SK-N-SH treated with all-trans-retinoic acid at 6 μM for 48 hours (cell line): Measurements from ENCODE around the gene CHMP3.

ENCODE experiments used
- ATAC-seq: fragments of 200-7000 bp; cut with Tn5 transposase; 3 replicates; pipeline ENCODE4 v1.9.1; 2020; ENCODE audit warnings: mild to moderate bottlenecking, moderate library complexity
- ARNTL ChIP-seq: fragments of 450-650 bp; formaldehyde crosslinking; IDR thresholded peaks from 2 replicates; pipeline ENCODE4 v1.5.0; 2020; ENCODE audit warnings: low read depth, mild to moderate bottlenecking, moderate library complexity, borderline replicate concordance
- BACH2 ChIP-seq: fragments of 250-450 bp; sonication (Bioruptor Pico); IDR thresholded peaks from 2 replicates; pipeline ENCODE4 v1.9.0; 2021; ENCODE audit warnings: mild to moderate bottlenecking, borderline replicate concordance
- CSDC2 ChIP-seq: fragments of 250-450 bp; sonication (Bioruptor Pico); IDR thresholded peaks from 2 replicates; pipeline ENCODE4 v1.5.0; 2020; ENCODE audit warnings: mild to moderate bottlenecking, moderate library complexity
- CSRNP3 ChIP-seq: fragments of 250-450 bp; sonication (Bioruptor Pico); IDR thresholded peaks from 2 replicates; pipeline ENCODE4 v1.5.1; 2021; ENCODE audit warnings: mild to moderate bottlenecking, moderate library complexity
- ESRRG ChIP-seq: fragments of 250-450 bp; sonication (Bioruptor Pico); IDR thresholded peaks from 2 replicates; pipeline ENCODE4 v1.6.1; 2021; ENCODE audit warnings: mild to moderate bottlenecking
- GLIS3 ChIP-seq: fragments of 250-450 bp; sonication (Bioruptor Pico); IDR thresholded peaks from 2 replicates; pipeline ENCODE4 v1.5.0; 2020; ENCODE audit warnings: mild to moderate bottlenecking, moderate library complexity
- ISL1 ChIP-seq: fragments of 250-450 bp; sonication (Bioruptor Pico); IDR thresholded peaks from 2 replicates; pipeline ENCODE4 v2.1.2; 2022; ENCODE audit warnings: mild to moderate bottlenecking, moderate library complexity
- OSR1 ChIP-seq: fragments of 250-450 bp; sonication (Bioruptor Pico); IDR thresholded peaks from 2 replicates; pipeline ENCODE4 v1.8.0; 2022; ENCODE audit warnings: moderate library complexity, mild to moderate bottlenecking, inconsistent platforms
- POU6F1 ChIP-seq: fragments of 250-450 bp; sonication (Bioruptor Pico); IDR thresholded peaks from 2 replicates; pipeline ENCODE4 v1.8.0; 2021; ENCODE audit warnings: low read depth, mild to moderate bottlenecking, moderate library complexity, borderline replicate concordance
- PPARA ChIP-seq: fragments of 250-450 bp; sonication (Bioruptor Pico); IDR thresholded peaks from 2 replicates; pipeline ENCODE4 v1.5.0; 2020; ENCODE audit warnings: mild to moderate bottlenecking, borderline replicate concordance
- RARB ChIP-seq: fragments of 250-450 bp; sonication (Bioruptor Pico); IDR thresholded peaks from 2 replicates; pipeline ENCODE4 v1.8.0; 2021; ENCODE audit warnings: mild to moderate bottlenecking, moderate library complexity
- SNAI2 ChIP-seq: fragments of 250-450 bp; sonication (Bioruptor Pico); IDR thresholded peaks from 2 replicates; pipeline ENCODE4 v1.5.0; 2020; ENCODE audit warnings: mild to moderate bottlenecking, moderate library complexity
- TCF4 ChIP-seq: fragments of 250-450 bp; sonication (Bioruptor Pico); IDR thresholded peaks from 2 replicates; pipeline ENCODE4 v1.8.0; 2021; ENCODE audit warnings: mild to moderate bottlenecking, moderate library complexity, borderline replicate concordance
- TSHZ2 ChIP-seq: fragments of 250-450 bp; sonication (Bioruptor Pico); IDR thresholded peaks from 2 replicates; pipeline ENCODE4 v1.5.0; 2020; ENCODE audit warnings: mild to moderate bottlenecking, moderate library complexity
- ZFP3 ChIP-seq: fragments of 250-450 bp; sonication (Bioruptor Pico); IDR thresholded peaks from 2 replicates; pipeline ENCODE4 v1.5.0; 2020; ENCODE audit warnings: mild to moderate bottlenecking, moderate library complexity
- ZFP30 ChIP-seq: fragments of 450-650 bp; formaldehyde crosslinking; IDR thresholded peaks from 2 replicates; pipeline ENCODE4 v1.5.0; 2022; ENCODE audit warnings: mild to moderate bottlenecking, moderate library complexity
- ZNF565 ChIP-seq: fragments of 450-650 bp; formaldehyde crosslinking; conservative IDR thresholded peaks from 2 replicates; pipeline ENCODE4 v1.5.0; 2020; ENCODE audit warnings: low read depth, mild to moderate bottlenecking, moderate library complexity
- ZNF70 ChIP-seq: fragments of 450-650 bp; formaldehyde crosslinking; IDR thresholded peaks from 2 replicates; pipeline ENCODE4 v1.5.0; 2020; ENCODE audit warnings: mild to moderate bottlenecking, moderate library complexity
- TF ChIP-seq, protein P1 (sequence below): fragments of 250-450 bp; sonication (Bioruptor Pico); IDR thresholded peaks from 2 replicates; pipeline ENCODE4 v1.8.0; 2020; ENCODE audit warnings: mild to moderate bottlenecking, moderate library complexity, borderline replicate concordance

The CHMP3 gene

DNA sequence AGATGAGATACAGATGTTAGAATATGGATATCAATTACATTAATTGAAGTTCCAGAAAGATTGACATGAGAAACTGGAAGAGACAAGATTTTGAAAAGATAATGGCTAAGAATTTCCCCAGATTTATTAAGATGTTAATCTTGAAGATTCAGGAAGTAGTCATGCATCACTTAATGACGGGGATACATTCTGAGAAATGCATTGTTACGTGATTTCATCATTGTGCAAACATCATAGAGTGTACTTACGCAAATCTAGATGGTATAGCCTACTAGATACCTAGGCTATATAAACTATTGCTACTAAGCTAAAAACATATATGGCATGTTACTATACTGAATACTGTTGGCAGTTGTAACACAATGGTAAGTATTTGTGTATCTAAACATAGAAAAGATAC, 6.8 kb upstream of the CHMP3 start:
- TF ChIP-seq POU6F1 (CRISPR knock-in tag) (no peak), RARB (CRISPR knock-in tag) (no peak), ZFP30 (CRISPR knock-in tag) (no peak), CSDC2 (CRISPR knock-in tag) (no peak), ESRRG (CRISPR knock-in tag) (no peak), ISL1 (CRISPR knock-in tag) (no peak), ZNF565 (CRISPR knock-in tag) (no peak), ZFP3 (CRISPR knock-in tag) (no peak), SNAI2 (CRISPR knock-in tag) (no peak), TCF4 (CRISPR knock-in tag) (no peak)
- TF ChIP-seq, protein P1, sequence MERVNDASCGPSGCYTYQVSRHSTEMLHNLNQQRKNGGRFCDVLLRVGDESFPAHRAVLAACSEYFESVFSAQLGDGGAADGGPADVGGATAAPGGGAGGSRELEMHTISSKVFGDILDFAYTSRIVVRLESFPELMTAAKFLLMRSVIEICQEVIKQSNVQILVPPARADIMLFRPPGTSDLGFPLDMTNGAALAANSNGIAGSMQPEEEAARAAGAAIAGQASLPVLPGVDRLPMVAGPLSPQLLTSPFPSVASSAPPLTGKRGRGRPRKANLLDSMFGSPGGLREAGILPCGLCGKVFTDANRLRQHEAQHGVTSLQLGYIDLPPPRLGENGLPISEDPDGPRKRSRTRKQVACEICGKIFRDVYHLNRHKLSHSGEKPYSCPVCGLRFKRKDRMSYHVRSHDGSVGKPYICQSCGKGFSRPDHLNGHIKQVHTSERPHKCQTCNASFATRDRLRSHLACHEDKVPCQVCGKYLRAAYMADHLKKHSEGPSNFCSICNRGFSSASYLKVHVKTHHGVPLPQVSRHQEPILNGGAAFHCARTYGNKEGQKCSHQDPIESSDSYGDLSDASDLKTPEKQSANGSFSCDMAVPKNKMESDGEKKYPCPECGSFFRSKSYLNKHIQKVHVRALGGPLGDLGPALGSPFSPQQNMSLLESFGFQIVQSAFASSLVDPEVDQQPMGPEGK (CRISPR knock-in tag), result no peak
- TF ChIP-seq, all 23 proteins: peak for 0
- no peak for ATAC-seq

GRCh38 chr2:86566821-86567190, 3.6 kb upstream of the CHMP3 start:
- no peak for TF ChIP-seq GLIS3 (CRISPR knock-in tag)
- TF ChIP-seq, all 23 proteins: peak for 0
- no peak for ATAC-seq

GRCh38 chr2:86566158-86566820, 3.0 kb upstream of the CHMP3 start:
- TF ChIP-seq CSDC2 (CRISPR knock-in tag), result no peak
- TF ChIP-seq CSRNP3 (CRISPR knock-in tag), result no peak
- TF ChIP-seq OSR1 (CRISPR knock-in tag), result no peak
- TF ChIP-seq ZNF70, result no peak
- no peak for TF ChIP-seq ISL1 (CRISPR knock-in tag)
- no peak for TF ChIP-seq TCF4 (CRISPR knock-in tag)
- no peak for TF ChIP-seq ZFP30 (CRISPR knock-in tag)
- TF ChIP-seq POU6F1 (CRISPR knock-in tag), result no peak
- TF ChIP-seq, protein P1 (CRISPR knock-in tag), result no peak
- TF ChIP-seq ARNTL (CRISPR knock-in tag), result no peak
- no peak for TF ChIP-seq RARB (CRISPR knock-in tag)
- TF ChIP-seq PPARA (CRISPR knock-in tag), result no peak
- TF ChIP-seq ESRRG (CRISPR knock-in tag), result no peak
- no peak for ATAC-seq

DNA sequence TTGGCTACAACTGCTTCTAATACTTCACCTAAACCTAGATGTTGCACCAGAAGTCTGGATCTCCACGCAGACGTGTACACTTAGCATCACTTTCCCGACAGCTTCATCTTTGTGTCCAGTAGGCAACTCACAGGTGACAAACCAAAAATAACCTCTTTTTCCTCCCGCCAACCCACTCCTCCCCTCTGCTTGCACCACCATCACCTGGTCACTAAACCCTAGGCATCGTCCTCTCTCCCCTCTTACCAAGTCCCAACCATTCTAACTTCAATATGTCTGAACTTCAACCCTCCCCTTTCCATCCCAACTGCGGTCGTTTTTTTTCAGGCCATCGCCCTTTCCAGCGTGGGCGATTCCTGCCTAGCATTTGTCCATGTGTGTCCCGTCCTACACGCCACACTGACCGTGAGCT, 413 bp upstream of the CHMP3 start:
- no peak for ATAC-seq
- TF ChIP-seq ISL1 (CRISPR knock-in tag) (0 out of 2 replicates have a peak, but pooled peaks have one; percentile 41), BACH2 (CRISPR knock-in tag) (no peak), CSDC2 (CRISPR knock-in tag) (no peak), CSRNP3 (CRISPR knock-in tag) (peak; percentile 71), GLIS3 (CRISPR knock-in tag) (no peak), TSHZ2 (peak; percentile 82; the same call in 1 of the 2 replicates), POU6F1 (CRISPR knock-in tag) (no peak)
